Pulmonary artery endothelial cell (primary cell): ENCODE results near the gene RIPK3. TPM values are rescaled to one million over a fixed set of nuclear protein-coding genes. Genes with fewer than 3 reads are reported as not detected.
"Not testable (repeated sequence)": the region's sequence is repeated elsewhere in the genome, so short reads cannot be mapped to it uniquely, and the experiment has no call there.

ENCODE experiments used
- DNase-seq: peaks from one replicate; pipeline ENCODE4 v3.0.0-alpha.2; 2011; ENCODE audit warnings: low read depth, low spot score
- total RNA-seq: library from RNA; depleted of rRNA; stranded (reverse); fragments of >200 nt; gene quantifications from 2 replicates; pipeline ENCODE4 v1.2.3, GENCODE V29; 2014

RIPK3 gene
- total RNA-seq, 1 donor from 2014 or later, result 3.9 TPM

DNA sequence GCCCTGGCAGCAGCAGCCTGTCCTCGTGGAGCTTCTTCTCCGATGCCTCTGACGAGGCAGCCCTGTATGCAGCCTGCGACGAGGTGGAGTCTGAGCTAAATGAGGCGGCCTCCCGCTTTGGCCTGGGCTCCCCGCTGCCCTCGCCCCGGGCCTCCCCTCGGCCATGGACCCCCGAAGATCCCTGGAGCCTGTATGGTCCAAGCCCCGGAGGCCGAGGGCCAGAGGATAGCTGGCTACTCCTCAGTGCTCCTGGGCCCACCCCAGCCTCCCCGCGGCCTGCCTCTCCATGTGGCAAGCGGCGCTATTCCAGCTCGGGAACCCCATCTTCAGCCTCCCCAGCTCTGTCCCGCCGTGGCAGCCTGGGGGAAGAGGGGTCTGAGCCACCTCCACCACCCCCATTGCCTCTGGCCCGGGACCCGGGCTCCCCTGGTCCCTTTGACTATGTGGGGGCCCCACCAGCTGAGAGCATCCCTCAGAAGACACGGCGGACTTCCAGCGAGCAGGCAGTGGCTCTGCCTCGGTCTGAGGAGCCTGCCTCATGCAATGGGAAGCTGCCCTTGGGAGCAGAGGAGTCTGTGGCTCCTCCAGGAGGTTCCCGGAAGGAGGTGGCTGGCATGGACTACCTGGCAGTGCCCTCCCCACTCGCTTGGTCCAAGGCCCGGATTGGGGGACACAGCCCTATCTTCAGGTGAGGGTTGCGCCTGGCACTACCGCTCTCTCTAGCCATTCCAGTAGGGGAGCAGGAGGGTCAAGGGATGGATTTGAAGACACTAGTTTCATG is 30.3 kb upstream of the RIPK3 start:
- no peak for DNase-seq

DNA sequence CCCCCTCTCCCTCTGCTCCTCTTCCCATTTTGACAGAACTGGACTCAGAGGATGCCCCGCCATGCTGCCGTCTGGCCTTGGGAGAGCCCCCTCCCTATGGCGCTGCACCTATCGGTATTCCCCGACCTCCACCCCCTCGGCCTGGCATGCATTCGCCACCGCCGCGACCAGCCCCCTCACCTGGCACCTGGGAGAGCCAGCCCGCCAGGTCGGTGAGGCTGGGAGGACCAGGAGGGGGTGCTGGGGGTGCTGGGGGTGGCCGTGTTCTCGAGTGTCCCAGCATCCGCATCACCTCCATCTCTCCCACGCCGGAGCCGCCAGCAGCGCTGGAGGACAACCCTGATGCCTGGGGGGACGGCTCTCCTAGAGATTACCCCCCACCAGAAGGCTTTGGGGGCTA is 29.7 kb upstream of the RIPK3 start:
- DNase-seq, result no peak

DNA sequence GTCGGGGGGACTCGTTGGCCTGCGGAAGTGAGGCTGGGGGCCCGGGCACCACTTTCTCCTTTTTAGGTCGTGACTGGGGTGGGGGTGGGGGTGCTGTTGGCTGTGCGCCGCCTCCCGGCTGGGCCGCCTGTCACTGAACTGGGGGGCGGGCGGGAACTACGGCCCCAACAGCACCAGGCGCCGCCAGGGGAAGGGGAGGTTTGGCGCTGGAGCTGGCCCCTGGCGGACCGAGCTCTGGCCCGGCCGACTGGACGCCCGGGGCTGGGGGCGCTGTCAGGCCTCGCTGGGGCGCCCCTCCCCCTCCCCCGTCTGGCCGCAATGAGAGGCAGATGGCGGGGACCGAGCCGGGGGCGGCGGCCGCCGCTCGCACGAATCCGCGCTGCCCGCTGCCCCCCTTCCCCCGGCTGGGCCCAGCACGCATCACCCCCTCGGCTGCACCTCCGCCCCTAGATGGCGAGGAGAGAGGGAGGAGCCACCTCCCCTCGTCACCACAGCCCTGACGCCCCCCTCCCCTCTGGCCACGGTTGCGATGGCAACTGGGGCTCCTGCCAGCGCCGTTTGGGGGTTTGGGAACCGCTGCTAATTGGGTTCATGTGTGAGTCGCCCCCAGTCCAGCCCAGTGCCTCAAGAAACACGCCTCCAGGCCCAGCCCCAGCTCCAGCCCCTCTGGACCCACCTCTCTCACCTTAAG is 28.9 kb upstream of the RIPK3 start:
- no peak for DNase-seq

DNA sequence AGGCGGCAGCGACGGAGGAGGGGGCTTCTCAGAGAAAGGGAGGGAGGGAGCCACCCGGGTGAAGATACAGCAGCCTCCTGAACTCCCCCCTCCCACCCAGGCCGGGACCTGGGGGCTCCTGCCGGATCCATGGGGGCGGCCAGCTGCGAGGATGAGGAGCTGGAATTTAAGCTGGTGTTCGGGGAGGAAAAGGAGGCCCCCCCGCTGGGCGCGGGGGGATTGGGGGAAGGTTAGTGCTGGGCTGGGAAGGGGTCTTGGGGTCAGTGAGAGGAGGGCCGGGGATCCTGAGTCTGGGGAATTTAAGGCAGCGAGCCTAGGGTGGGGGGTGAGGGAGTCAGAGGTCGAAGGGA is 28.4 kb upstream of the RIPK3 start:
- no peak for DNase-seq

DNA sequence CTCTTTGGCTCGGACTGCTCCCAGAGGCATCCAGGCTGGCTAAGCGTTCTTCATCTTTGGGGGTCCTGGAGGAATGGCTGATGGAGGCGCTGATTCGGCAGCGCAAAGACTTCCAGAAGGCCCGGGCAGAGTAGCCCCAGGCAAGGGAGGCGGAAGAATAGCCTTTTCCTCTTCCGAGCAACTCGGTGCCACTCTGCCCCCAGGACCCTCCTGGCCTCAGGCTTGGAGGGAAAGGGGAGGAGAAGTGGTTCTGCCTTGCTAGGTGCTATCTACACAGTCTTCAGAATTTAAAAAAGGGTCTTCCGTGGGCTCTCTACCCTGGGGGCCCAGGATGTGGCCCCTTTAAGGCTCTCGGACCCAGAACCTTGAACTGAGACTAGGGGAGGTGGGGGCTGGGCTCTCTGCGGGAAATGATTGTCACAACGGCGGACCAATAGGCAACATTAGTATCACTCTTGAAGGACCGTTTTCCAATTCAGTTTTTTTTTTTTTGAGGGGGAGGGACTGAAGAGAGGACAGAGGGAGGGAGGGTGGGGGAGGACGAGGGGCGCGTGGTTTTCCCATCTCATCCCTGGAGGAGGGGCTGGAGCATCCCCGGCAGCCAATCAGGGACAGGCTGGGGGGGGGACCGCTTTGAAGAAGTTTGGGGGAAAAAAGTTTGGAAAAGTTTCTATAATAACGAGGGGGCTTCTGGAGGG is 27.9 kb upstream of the RIPK3 start, which contains the start of gene NFATC4:
Gene NFATC4 (plus strand): TSS at position 671 of the 698 bp plus-strand sequence. CDS start 157 bp downstream, outside the sequence.
- DNase-seq, result peak; percentile 86

DNA sequence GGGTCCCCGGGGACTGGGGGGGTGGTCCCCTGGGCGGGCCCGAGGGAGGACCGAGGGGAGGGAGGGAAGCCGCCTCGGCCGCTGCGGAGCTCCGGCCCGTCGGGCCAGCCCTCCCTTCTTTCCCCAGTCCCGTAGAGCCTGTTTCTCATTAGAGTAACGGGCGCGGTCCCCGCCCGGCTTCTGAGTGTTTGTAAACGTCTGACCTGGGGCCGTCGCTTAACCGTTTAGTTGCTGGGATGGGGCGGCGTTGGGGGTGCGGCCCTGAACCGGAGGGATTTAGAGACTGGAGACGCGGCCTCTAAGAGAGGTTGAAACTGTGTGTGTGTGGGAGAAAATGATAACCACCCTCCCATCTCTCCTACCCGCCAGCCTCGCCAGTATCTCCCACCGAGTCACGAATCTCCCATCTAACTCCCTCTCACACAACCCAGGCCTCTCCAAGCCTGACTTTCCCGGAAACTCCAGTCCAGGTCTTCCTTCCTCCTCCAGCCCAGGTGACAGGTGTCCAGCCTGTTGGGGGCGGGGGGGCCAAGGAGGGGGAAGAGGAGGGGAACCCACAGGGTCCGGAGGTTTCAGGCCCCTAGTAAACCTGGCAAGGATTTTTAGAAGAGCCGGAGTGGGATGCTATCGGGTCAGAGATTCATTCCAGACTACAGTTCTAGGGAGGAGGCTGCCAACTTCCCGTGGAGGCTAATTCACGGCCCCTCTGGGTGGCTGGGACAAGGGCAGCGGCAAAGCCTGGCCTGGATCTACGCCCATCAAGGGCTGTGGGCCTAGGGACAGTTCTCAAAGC is 27.1 kb upstream of the RIPK3 start:
- peak; percentile 63 for DNase-seq

DNA sequence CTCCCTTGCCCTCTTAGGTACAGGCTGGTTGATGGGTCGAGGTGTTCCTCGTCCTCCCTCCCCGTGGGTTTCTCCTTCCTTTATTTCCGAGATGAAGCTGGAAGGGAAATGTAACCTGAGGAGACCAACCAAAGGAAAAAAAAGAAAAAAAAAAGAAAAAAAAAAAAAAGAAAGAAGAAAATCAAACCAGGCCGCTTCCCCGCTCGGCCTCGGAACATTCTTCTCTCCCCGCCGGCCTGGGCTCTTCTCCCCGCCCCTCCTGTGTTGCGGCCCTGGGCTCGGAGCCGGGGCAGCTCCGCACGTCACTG is 26.6 kb upstream of the RIPK3 start:
- DNase-seq, result no peak

DNA sequence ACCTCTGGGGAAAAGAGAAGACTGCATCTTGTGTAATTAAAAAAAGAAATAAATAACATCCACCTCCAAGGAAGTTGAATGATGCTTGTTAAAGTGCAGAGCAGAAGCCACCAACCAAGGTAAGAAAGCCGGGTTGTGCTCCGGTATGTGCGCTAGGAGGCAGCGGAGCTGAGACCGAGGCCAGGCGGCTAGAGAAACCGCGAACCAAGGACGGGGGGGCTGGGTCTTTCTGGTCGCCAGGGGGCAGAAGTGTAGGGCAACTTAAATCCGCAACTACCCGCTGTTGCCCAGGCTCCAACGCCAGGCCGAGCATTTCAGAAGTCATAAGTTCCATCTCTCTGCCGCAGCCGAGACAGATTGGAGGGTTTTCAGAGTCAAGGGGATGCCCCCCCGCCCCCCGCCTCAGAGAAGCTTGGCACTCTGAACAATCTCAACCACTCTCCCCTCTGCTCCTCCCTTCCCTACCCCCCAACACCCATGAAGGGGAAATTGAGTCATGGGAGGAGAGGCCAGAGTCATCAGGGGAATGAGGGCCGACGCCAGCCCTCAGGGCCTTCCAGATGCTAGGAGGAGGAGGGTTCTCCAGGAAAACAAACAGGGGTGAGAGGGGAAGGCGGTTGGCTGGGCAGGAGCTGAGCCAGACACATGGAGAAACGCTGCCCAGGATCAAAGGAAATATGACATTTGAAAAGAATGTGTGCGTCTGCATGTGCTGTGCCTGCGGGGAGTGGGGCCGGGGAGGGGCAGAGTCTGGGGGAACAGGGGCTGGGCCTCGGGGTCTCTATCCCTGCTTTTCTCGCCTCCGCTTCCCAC is 26.0 kb upstream of the RIPK3 start:
- peak; percentile 90 for DNase-seq

DNA sequence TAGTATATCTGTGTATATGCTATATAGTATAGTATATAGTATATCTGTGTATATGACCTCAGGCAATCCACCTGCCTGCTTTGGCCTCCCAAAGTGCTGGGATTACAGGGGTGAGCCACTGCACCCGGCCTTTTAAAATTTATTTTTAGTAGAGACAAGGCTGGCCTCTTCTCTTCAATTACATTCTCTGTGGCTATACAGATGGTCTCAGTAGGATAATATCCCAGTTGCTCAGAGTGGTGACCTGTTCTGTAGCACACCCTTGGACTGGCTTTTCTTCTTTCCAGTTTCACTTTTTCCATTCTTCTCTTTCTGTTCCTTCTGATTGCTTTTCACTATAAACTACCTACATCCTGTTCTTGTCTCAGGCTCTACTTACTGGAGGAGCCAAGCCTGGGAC is 25.1 kb upstream of the RIPK3 start:
- DNase-seq, result no peak

DNA sequence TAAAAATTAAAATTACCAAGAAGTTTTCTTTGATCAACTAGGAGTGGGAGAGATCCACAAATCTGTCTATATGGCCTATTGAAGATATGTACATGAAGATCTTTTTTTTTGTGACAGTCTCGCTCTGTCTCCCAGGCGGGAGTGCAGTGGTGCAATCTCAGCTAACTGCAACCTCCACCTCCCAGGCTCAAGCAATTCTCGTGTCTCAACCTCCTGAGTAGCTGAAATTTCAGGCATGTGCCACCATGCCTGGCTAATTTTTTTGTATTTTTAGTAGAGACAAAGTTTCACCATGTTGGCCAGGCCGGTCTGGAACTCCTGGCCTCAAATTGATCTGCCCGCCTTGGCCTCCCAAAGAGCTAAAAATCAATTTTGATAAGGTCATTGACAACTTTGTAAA is 23.6 kb upstream of the RIPK3 start:
- no peak for DNase-seq

DNA sequence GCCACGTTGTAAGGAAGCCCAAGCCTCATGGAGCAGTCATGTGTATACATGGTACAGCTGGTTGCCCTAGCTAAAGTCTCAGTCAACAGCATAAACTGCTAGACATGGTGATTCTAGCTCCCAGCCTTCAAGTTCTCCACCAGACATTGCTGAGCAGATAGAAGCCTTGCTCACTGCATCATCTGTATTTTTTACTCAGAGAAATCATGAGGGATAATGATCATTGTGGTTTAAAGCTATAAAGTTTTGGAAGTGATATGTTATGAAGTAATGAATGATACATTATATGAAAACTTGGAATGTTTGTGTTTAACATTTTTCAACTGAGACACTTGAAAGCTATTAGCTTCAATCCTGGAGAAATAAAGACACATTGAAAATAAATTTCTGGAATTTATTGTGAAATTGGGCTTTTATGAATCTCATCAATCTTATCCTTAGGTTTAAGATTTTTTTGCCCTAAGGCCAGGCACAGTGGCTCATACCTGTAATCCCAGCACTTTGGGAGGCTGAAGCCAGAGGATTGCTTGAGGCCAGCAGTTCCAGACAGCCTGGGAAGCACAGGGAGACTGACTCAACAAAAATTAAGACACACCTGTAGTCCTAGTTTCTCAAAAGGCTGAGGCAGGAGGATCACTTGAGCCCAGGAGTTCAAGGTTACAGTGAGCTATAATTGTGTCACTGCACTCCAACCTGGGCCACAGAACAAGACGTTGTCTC is 22.6 kb upstream of the RIPK3 start:
- DNase-seq, result no peak

DNA sequence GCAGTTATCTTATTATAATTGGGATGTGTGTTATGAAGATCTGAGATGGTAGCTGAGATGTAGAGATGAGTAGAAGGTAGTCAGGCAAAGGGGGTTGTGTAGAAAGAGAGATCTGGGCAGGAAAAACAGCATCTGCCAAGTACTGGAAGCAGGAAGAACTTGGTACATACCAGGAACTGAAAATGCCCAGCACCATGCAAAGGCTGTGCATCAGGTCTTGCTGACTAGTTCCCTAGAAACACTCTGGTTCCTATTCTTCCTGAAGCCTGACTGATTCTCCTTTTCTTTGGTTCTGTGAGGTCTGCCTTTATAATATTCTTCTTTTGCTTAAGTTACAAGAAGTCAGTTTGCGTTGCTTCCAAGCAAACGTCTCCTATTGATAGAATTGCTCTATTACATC is 21.5 kb upstream of the RIPK3 start:
- DNase-seq, result no peak

DNA sequence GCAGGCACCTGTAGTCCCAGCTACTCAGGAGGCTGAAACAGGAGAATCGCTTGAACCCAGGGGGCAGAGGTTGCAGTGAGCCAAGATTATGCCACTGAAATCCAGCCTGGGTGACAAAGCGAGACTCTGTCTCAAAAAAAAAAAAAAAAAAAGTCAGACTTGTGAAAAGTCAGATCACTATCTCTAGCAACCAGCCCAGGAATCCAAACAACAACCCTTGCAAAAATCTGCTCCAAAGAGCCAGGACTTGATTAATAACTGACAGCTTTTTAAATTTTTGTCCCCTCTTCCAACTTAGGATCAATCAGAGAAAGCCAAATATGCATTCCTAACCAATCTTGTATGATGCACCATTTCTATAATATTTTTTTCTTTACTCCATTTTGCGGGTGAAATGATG is 20.5 kb upstream of the RIPK3 start:
- no peak for DNase-seq

DNA sequence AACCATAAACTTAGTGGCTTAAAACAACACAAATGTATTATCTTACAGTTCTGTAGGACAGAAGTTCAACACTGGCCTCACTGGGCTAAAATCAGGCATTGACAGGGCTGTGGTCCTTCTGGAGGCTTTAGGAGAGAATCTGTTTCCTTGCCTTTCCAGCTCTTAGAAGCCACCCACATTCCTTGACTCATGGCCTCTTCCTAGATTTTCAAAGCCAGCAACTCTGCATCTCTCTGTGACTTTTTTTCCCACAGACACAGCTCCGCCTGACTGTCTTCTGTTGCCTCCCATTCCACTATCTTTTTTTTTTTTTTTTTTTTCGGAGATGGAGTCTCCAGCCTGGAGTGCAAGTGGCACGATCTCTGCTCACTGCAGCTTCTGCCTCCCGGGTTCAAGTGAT is 16.4 kb upstream of the RIPK3 start:
- DNase-seq, result no peak

DNA sequence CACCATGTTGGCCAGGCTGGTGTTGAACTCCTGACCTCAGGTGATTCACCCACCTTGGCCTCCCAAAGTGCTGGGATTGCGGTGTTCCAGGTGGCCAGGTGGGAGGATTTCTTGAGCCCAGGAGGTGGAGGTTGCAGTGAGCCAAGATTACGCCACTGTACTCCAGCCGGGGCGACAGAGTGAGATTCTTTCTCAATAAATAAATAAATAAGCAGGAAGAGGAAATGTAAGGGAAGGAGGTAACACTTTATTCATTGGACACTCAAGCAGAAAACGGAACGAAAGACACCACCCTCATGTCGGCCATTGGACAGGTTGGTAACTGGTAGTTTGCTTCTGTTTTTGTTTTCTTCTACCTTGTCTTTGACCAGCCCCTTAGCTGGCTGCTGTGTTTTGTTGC is 15.2 kb upstream of the RIPK3 start:
- no peak for DNase-seq

DNA sequence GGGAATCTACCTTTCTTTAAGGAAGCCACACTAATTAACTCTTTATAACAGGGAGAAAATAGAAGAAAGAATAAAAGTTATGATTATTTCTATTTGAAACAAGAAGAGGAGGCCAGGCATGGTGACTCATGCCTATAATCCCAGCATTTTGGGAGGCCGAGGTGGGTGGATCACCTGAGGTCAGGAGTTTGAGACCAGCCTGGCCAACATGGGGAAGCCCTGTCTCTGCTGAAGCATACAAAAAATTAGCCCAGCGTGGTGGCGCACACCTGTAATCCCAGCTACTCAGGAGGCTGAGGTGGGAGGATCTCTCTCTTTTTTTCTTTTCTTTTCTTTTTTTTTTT is 14.7 kb upstream of the RIPK3 start:
- DNase-seq, result not testable (repeated sequence)

DNA sequence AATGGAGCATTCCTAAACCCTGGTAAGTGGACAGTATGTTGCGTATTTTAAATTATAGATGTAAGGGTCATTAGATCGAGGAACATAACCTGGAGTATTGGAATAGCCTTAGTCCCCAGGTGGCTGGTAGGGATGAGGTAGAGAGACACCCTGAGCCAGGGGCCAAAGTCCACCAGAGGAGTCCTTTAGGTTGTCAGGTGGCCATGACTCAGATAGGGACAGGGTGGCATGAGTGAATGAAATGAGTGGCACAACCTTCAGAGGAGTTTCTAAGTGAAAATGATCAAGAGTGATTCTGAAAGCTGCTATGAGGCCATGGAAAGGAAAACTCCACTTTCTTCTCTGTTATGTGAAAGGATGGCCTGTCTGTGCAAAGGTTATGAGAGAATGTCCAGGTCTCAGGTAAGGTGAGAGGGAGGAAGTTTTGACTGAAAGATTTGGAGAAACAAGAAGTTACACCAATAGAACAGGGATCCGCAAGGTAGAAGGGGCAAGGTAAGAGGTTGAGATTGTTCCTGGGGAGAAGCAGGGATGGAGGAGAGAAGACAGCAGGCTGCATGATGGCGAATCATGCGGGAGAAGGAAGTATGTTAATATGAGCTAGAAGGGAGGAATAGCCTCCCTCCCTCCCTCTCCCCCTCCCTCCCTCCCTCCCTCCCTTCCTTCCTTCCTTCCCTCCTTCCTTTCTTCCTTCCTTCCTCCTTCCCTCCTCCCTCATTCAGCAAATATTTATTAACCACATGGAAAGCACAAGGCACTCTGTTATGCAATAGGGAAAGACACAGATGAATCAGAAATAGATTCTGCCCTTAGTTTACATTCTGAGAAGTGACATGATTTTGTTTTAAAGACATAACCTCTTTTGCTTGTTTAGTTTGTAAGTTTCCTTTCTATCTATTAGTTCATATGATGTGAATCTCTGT is 14.0 kb upstream of the RIPK3 start:
- no peak for DNase-seq

DNA sequence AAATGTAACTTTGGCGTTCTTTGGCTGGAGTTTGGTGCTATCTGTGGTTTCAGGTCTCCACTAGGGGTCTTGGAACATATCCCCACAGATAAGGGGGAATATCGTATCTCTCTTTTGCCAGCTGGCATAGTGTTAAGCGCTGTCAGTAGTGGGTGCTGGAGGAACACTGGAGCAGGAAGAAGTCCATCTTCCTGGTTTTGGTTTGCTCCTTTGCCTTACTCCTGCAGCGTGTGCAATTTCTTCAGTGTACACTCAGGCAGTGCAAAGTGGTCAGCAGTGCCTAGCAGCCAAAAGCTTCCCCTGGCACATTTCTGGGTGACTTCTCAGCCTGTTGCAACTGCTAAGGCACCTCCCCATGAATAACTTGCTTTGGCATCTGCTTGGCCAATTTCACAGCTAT is 11.7 kb upstream of the RIPK3 start:
- DNase-seq, result no peak

DNA sequence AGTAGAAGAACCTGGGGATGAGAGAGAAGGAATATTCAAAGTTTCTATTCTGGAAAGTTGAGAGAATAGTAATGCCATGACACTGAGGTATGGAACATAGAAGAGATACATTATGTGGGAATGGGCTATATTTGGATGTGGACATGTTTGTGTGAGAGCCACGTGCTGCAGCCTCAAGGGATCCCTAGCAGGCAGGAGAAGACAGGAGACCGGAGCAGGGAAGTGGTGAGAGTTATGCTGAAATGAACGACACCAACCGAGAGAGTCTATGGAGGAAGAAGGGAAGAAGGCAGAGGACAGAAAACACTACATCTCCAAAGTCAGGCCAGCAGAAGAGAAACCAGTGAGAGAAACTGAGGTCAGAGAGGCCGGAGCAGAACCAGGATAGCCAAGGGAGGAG is 10.0 kb upstream of the RIPK3 start:
- no peak for DNase-seq
